ENCODE data around the gene ACAT2.

Gene ACAT2

GRCh38 chr6:159777240-159777904 is 15.5 kb downstream of the ACAT2 start:
- no peak overlapping the region for H3K4me3 ChIP-seq (ENCODE audit: control insufficient read depth, low read depth, low read length)
- no peak for TF ChIP-seq CTCF (conservative IDR thresholded peaks at IDR 0.05; ENCODE audit: control insufficient read depth, insufficient read depth, low read depth, low read length)
- DNase-seq (ENCODE audit: low read depth): no peak

GRCh38 chr6:159778131-159778530 is 16.3 kb downstream of the ACAT2 start:
- DNase-seq (ENCODE audit: low read depth): no peak
- no peak overlapping the region for H3K4me3 ChIP-seq (ENCODE audit: control insufficient read depth, low read depth, low read length)
- no peak for TF ChIP-seq CTCF (conservative IDR thresholded peaks at IDR 0.05; ENCODE audit: control insufficient read depth, insufficient read depth, low read depth, low read length)

- H3K4me3 ChIP-seq (ENCODE audit: control insufficient read depth, low read depth, low read length): no peak overlapping the region
- no peak for DNase-seq (ENCODE audit: low read depth)
- TF ChIP-seq CTCF (conservative IDR thresholded peaks at IDR 0.05; ENCODE audit: control insufficient read depth, insufficient read depth, low read depth, low read length): no peak
Measured at GRCh38 chr6:159778542-159779103, 16.8 kb downstream of the ACAT2 start.

GRCh38 chr6:159788276-159788675 is 26.4 kb downstream of the ACAT2 start:
- no peak for TF ChIP-seq CTCF (conservative IDR thresholded peaks at IDR 0.05; ENCODE audit: control insufficient read depth, insufficient read depth, low read depth, low read length)
- peak overlapping the region; percentile 94 for H3K4me3 ChIP-seq (ENCODE audit: control insufficient read depth, low read depth, low read length)
- DNase-seq (ENCODE audit: low read depth): no peak

GRCh38 chr6:159788753-159789376 is 27.0 kb downstream of the ACAT2 start:
- peak overlapping the region; percentile 94 for H3K4me3 ChIP-seq (ENCODE audit: control insufficient read depth, low read depth, low read length)
- no peak for TF ChIP-seq CTCF (conservative IDR thresholded peaks at IDR 0.05; ENCODE audit: control insufficient read depth, insufficient read depth, low read depth, low read length)
- DNase-seq (ENCODE audit: low read depth): peak; percentile 43

GRCh38 chr6:159789377-159790148 is 27.7 kb downstream of the ACAT2 start, which contains the start of gene TCP1:
Gene TCP1, minus strand, starts transcription at chr6:159789602. Its CDS starts 134 bp downstream, at chr6:159789468.
- peak within 1 kb of the TSS; percentile 94 for H3K4me3 ChIP-seq (ENCODE audit: control insufficient read depth, low read depth, low read length)
- peak; percentile 100 for DNase-seq (ENCODE audit: low read depth)
- TF ChIP-seq CTCF (conservative IDR thresholded peaks at IDR 0.05; ENCODE audit: control insufficient read depth, insufficient read depth, low read depth, low read length): no peak
